Measurements from ENCODE around the gene ESYT3.

Gene ESYT3

GRCh38 chr3:138440596-138440995 lies 6.2 kb downstream of the ESYT3 start:
- H3K27ac ChIP-seq = no peak overlapping the region
- TF ChIP-seq ZFX (IDR thresholded peaks at IDR 0.05) = no peak
- TF ChIP-seq, protein P1, sequence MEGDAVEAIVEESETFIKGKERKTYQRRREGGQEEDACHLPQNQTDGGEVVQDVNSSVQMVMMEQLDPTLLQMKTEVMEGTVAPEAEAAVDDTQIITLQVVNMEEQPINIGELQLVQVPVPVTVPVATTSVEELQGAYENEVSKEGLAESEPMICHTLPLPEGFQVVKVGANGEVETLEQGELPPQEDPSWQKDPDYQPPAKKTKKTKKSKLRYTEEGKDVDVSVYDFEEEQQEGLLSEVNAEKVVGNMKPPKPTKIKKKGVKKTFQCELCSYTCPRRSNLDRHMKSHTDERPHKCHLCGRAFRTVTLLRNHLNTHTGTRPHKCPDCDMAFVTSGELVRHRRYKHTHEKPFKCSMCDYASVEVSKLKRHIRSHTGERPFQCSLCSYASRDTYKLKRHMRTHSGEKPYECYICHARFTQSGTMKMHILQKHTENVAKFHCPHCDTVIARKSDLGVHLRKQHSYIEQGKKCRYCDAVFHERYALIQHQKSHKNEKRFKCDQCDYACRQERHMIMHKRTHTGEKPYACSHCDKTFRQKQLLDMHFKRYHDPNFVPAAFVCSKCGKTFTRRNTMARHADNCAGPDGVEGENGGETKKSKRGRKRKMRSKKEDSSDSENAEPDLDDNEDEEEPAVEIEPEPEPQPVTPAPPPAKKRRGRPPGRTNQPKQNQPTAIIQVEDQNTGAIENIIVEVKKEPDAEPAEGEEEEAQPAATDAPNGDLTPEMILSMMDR (conservative IDR thresholded peaks at IDR 0.05) = no peak

GRCh38 chr3:138441256-138441655 lies 6.8 kb downstream of the ESYT3 start:
- H3K27ac ChIP-seq = no peak overlapping the region
- TF ChIP-seq, protein P1 (conservative IDR thresholded peaks at IDR 0.05) = no peak
- no peak for TF ChIP-seq ZFX (IDR thresholded peaks at IDR 0.05)

- H3K27ac ChIP-seq = no peak overlapping the region
Measured at GRCh38 chr3:138441742-138442141, 7.3 kb downstream of the ESYT3 start.

DNA sequence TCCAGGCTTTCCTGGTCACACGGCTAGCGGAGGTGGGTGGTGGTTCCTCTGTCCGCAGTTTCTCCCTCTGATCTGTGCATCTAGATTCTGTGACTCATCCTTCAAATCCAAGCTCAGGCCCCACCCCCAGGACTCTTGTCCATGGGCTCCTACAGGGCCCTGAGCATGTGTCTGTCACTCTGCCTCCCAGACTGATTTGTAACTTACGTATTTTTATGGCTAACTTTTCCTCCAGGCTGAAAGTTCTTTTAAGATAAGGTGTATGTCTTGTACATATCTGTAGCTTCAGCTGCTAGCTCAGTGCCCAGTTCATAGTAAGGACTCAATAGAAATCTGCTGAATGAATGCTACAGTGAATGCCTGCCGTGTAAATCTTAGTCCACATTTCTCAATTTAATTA lies 8.0 kb downstream of the ESYT3 start:
- H3K27ac ChIP-seq = no peak overlapping the region
- TF ChIP-seq, protein P1 (conservative IDR thresholded peaks at IDR 0.05) = no peak
- TF ChIP-seq ZFX (IDR thresholded peaks at IDR 0.05) = no peak

More at GRCh38 chr3:138441742-138442141, 7.3 kb downstream of the ESYT3 start:
- no peak for TF ChIP-seq ZFX (IDR thresholded peaks at IDR 0.05)
- TF ChIP-seq, protein P1 (conservative IDR thresholded peaks at IDR 0.05) = no peak

- TF ChIP-seq ZFX (IDR thresholded peaks at IDR 0.05) = no peak
- TF ChIP-seq, protein P1 (conservative IDR thresholded peaks at IDR 0.05) = no peak
- H3K27ac ChIP-seq = no peak overlapping the region
Measured at GRCh38 chr3:138443091-138443490, 8.7 kb downstream of the ESYT3 start.

GRCh38 chr3:138443521-138444503 lies 9.4 kb downstream of the ESYT3 start:
- TF ChIP-seq, protein P1 (conservative IDR thresholded peaks at IDR 0.05) = no peak
- no peak for TF ChIP-seq ZFX (IDR thresholded peaks at IDR 0.05)
- H3K27ac ChIP-seq = no peak overlapping the region

GRCh38 chr3:138445236-138445635 lies 10.8 kb downstream of the ESYT3 start:
- TF ChIP-seq ZFX (IDR thresholded peaks at IDR 0.05) = no peak
- TF ChIP-seq, protein P1 (conservative IDR thresholded peaks at IDR 0.05) = no peak
- H3K27ac ChIP-seq = no peak overlapping the region

All from C4-2B (cell line).